NCI-H82 (cell line): ENCODE measurements around the gene JPH4.

Experiments
- DNase-seq: peaks from one replicate; lab custom pipeline; 2025; lab: John Stamatoyannopoulos, UW

The JPH4 gene

DNA sequence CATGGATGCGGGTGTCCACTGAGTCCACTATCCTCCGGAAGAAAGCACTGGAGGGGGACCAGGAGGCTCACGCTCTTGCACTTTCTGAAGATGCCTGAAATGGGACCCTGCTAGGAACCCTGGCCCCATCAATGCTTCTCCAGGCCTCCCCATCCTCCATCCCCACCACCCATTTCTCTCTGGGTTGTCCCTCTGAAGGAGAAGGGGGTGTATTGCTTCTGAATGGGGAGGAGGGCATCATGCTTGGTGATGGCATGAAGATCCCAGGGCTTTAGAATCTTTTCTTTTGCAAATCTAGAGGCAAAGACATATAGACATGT is 681 bp upstream of the JPH4 start:
- DNase-seq: no peak

DNA sequence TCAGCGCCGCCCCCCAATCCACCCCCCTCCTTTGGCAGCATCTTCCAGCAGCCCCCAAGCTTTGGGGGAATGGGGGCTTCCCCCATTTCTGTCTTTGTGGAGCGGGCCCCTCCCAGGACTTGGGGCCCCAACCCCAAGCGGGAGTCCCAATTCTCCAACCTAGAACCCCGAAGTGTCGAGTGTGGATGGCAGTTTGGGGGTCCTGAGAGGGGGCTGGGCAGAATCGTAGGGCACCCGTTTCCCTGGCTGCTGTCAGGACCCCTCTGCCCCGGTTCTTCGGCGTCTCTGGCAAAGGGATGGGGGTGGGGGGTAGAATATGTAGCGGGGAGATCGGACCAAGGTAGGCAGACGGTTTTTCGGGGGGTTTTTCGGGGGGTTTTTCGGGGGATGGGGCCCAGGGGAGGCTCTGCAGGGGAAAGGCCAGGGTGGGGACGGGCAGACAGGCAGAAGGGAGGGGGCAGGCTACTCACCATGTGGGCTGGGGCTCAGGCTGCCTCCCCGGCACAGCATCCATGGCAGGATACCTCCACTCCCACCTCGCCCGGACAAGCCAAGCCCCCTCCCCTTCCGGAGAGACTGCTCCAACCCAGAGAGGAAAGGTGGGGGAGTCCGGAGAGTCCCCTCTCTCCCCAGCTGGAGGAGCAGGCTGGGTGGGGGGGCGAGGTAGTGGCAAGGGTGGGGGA is 739 bp downstream of the JPH4 start:
- DNase-seq: peak; percentile 46

DNA sequence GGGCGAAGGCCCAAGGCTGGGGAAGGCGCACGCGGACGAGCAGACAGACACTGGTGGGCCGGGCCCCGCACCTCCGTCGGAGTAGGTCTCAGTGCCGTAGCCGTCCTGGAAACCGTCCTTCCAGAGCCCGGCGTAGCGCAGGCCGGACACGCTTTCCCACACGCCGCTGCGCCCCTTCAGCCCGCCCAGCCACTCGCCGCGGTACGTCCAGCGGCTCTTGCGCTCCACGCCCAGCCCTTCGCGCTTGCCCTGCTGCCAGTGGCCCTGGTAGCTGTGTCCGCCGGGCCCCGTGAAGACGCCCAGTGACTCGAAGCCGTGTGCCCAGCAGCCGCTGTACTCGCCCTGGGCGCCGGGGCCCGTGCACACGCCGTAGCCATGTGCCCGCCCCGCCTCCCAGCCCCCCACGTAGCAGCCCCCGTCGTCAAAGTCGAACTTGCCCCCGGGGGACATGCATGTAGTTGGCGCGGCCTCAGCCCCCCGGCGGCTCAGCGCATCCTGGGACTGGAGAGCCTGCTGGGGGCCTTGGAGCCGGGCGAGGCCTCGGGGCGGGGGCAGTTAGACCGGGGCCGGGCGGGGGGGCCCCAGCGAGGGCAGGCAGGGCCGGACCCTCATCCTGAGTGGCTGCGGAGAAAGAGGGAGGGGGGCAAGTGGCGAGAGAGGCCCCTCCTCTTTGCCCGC is 1.4 kb downstream of the JPH4 start:
- peak; percentile 27 for DNase-seq

DNA sequence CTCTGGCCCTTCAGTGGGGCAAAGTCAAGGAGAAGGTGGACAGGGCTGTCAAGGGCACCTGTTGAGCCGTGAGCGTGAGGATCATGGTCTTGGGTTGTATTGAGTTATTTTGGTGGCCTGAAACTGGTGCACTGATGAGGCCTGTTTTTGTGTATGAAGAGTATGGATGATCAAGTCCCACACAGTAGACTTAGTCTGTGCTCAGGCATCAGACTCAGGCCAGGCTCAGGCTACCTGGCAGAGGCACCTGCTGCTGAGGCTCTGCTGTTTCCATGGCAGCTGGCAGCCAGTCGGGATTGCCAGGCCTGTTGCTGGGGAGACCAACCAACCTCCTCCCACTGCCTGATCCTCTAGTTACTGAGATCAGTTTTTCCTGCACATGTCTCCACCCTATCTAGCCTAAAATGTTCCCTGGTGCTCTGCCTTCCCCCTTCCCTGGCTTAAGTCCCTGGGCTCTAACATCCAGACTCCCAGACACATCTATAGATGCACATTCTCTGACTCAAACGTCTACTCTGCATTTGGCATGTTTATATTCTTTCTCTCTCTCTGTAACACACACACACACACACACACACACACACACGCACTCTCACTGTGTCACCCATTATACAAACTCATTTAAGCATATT is 5.1 kb downstream of the JPH4 start:
- DNase-seq: no peak

DNA sequence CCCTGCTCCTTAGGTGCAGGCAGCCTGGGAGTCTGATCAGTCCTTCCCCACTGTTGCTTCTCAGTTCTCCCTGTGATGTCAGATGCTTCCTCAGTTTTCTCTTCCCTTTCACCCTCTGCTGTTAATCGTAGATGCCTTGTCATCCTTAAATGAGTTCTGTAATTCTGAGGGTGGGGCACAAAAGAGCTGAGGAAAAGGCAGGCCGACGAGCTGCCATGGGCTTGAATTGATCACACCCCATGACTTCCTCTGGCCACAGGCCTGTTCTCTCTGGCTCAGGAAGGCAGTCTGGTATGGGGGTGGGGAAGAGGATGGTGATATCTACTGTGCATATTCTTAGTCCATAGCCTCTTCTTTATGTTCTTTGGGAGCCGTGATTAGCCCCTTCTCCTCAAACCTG is 5.8 kb downstream of the JPH4 start:
- DNase-seq: no peak

DNA sequence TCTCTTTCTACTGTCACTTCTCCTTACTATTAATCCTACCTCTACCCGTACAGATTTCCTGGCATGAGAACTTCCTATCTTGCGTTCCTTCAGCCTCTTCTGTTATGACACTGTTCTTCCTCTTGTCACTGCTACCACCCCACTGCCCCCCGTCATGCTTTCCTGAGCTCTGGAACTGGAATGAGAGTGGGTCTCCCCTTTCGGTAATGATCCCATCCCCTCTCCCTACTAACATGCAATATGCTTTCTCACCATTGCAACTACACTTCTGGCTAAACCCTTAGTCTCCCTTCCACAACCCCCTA is 6.1 kb downstream of the JPH4 start:
- no peak for DNase-seq

DNA sequence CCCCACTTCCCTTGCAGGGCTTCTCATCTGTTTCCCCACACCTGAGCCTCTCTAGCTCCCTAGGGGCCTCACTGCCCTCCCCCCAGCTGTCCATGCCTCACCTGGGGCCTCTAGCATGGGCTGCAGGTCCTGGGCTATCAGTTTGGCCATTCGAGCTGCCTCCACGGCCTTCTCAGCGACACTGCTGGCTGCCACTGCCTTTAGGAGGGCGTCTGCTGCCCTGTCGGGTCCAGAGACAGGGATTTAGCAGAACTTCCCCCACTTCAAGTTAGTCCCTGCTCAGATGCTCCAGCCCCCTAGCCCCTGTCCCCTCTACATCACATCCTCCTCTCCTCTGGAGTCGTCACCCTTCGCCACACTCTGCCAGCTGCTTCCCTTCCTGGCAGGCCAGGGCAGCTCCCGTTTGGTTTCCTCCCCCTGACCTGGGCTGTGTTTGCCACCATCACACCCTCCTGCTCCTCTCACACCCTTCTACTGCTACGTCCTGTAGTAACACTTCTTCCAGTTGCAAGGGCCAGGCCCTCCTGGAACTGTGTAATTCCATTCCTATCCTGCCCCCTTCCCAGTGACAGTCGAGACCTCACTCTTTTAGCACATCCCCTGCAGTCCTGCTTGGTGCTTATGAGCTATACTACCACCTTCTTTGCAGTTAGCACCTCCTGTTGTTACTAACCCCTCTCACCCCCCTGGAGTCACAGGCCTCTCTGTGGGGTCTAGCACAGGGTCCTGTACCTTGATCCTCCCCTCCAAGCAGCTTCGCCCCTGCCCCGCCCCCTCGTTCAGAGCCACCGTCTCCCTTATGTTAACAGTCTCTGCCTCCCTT is 6.7 kb downstream of the JPH4 start:
- DNase-seq: no peak

DNA sequence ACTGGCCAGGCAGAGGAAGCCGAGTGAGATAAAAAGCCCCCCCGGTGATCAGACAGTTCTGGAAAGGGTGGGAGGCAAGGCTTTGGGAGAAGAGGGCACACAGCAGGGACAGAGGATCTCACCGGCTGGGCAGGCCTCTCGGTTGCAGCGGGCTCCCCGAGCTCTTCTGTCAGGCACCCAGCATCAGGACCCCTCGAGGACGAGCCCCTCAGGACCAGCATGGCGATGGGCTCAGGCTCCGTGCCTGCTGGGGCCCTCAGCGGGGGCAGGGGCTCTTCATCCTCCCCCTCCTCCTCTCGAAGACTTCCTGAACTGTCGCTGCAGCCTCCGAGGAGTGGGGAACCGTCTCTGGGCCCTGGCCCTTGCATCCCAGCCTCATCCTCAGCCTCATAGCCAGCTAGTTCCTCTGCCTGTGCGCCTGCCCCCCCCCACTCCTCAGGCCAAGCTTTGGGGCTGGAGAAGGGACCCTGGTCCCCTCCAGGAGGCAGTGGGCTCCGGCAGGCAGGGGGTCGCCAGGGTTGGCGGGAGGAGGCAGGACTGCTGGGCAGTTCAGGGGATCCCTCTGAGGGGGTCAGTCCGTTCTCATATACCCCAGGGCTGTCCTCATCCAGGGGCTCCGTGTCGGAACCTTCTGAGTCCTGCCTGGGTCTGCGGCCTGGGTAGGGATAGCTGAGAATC is 7.6 kb downstream of the JPH4 start:
- no peak for DNase-seq

DNA sequence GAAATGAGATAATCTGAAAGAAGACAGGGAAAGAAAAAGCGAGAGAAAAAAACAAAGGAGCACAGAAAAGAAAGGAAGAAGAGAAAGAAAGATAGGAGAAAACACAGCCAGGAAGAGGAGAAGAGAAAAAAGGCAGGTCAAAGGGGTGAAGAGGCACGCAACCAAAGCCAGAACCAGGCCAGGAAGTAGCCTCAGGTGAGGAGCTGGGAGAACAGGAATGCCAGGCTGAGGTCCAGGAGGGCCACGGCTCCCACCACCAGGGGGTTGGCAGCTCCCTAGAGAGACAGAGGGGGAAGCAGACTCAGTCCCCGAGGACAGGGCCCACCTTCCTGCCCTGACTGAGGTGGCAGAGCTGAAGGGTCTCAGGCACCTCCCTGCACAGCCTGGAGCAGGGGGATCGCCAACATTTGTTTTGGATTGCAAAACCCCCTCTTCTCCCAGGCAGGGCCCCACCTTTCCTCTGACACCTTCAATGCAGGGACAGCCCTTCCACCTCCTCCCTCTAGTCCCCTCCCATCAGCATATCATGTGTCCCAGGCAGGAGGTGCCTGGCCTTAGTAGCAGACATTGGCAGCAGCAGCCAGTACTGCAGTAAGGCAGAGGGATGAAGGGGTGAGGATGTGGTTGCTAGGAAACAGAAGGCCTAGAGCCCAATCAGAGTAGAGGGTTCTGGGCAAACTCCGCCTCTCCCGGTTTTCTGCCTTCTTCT is 9.0 kb downstream of the JPH4 start:
- peak; percentile 63 for DNase-seq

DNA sequence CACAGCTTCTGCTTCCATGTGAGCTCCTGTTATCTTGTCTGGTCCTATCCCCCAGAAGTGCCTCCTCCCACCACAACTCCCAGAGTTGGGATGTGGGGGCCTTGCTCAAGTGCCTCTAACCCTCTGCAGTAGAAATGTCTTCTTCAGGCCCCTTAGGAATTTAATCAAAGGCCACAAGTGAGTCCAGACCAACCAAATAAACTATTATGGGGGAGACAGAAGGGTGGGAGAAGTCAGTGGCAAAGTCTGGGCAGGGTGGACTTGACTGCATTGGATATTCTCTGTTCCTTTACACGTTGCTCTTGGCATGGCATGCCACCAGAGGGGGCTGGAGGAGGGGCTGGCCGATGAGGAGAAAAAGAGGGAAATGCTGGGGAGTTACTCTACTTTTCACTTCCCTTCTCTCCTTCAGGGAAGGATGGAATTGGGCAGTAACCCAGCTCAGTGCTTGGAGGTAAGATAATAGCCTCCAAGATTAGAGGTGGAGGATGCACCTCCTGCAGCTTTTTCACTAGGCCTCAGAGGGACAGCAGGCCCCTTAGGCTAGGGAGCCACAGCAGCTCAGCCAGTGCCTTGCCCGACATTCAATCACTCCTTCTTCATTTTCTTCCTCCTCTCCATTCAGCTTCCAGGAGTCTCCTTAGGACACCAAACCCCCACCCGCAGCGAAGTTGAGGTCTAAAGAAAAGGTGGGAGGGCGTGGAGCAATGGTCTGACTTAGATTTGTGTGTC is 9.8 kb downstream of the JPH4 start:
- DNase-seq: peak; percentile 61

DNA sequence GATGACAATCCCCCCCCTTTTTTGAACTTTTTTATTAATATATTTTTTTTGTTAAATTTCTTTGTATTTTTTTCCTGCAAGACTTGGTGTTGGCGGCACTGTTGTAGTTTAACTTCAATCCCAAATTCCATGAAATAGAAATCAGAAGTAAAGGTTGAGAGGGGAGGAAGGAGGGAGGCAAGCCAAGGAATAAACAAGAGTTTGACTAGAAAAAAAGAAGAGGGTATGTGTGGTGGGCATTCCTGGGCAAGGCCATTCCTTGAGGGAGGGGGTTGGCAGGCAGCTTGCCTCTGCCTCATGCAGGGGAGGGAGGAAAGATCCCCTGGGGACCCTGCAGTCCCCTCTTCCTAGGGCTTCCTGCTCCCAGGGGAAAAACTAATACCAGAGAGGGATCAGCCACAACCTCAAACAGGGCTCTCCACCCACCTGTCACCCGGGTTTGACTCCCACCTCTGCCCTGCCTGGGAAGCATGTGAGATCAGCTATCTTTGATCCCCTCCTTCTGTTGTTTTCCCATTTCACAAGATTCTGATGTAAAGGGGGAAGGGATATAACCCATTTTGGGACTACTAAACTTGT is 10.5 kb downstream of the JPH4 start:
- DNase-seq: peak; percentile 92

DNA sequence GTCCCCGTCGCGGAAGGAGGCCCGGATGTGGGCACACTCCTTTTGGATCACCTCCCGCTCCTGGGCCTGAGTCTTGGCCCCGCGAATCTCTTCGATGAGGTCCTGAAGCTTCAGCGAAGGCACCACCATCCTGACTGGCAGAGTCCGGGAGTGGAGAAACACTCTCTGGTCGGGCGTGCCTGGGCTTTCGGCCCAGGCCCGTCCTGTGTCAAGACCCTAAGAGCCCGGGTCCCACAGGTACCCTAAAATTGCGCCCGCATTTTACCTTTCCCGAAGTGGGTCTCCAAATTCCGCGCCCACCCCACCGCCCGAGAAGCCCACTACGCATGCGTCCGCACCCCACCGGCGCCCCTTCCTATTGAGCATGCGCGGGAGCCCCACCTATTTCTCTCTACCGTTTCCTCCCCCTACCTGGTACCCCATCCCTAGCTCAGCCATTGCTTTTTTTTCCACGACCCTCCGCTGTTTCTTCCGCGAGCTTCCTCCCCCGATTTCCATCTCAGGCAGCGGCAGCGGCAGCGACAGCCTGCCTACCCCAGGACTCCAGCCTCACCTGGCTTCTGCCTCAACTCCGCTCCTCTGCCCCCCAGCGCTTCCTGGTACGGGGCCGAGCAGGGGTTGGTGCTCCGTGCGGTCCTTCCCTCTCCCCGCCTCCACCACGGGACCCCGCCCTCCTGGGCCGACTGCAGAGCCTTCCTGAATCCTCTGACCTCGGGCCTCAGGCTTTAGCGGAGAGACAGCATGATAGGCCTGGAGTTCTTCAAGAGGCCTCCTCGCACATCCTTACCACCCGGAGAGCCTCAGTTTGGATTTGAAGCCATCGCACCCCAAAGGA is 11.2 kb downstream of the JPH4 start, which contains the start of gene AP1G2:
TSS of gene AP1G2 (minus strand) at position 606 of the 835 bp plus-strand sequence. CDS start at position 129, 477 bp downstream.
- peak; percentile 90 for DNase-seq

DNA sequence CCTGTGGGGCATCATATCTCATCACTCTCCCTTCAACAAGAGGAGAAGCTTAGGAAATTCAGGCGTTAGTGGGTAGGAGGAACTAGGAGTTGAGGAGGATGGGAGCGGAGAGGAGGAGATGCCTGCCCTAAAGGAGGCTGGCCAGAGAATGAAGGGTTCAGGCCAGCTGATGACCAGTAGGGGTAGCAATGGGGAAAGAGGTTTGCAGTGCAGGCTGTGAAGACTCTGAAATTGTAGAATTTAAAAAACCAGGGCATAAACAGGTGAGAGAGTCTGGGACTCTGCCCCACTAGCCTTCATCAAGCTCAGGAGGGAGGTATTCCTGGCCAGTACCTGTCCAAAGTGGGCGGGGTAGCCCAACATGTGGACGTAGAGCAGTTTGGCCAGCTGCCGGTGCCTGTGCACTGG is 11.8 kb downstream of the JPH4 start:
- DNase-seq: no peak

DNA sequence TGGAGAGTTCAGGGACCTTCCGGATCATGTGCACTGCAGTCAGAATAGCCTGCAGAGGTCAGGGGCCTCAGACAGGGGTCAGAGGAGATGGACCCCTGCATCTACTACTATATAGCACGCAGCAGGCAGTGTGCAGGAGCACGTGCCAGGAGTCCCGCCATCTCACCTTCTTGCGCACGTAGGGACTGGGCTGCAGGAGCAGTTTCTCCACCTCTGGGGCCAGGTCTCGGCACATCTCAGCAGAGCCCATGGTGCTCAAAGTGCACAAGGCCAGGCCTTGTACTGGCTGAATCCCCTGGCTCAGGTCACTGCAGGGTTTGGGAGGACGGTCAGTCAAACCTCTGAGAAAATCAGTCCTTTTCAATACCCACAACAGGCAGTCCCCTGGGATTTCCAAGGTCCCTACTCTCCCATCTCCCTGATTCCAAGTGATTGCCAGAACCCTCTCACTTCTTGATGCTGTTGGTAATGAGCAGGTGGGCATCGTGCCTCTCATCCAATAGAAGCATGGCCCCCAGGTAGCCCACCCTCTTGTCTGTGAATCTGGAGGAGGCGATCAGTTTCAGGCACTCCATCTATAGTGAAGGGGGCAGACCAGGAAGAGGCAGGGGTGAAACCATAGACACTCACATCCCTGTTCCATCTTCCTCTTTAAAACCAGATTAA is 12.3 kb downstream of the JPH4 start:
- DNase-seq: no peak

DNA sequence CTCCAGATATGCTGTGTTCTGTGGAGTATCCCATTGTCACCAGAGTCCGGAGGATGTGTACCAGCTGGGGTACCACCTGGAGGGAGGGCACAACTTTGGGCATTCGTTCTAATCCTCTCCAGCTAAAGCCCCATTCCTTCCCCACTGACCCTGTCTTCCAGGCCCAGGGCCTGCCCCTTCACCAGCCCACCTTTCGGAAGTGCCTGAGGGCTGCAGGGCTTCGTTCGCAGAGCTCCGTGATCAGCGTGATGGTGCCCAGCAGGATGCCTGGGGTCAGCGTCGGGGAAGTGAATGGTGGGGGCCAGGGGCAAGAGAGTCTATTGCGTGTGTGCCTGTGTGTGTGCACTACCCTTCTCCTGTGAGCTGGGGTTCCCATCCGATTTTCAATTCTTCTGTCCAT is 13.0 kb downstream of the JPH4 start:
- DNase-seq: no peak

DNA sequence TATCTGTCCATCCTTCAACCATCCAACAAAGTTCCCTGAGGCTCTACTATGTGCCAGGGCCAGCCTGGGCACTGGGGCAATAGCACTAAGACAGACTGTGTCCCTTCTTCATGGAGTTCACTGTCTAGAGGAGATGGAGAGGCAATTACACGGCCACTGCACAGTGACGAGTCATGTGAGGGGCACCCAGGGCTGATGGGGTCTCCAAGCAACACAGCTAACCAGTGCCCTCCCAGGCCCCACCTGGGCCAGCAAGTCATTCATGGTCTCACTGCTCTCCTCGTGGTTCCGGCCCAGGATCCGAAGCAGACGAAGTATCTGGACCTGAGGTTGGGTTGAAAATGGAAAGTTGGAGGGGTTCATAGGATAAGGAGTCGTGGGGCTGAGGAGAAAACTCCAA is 13.7 kb downstream of the JPH4 start:
- DNase-seq: no peak

DNA sequence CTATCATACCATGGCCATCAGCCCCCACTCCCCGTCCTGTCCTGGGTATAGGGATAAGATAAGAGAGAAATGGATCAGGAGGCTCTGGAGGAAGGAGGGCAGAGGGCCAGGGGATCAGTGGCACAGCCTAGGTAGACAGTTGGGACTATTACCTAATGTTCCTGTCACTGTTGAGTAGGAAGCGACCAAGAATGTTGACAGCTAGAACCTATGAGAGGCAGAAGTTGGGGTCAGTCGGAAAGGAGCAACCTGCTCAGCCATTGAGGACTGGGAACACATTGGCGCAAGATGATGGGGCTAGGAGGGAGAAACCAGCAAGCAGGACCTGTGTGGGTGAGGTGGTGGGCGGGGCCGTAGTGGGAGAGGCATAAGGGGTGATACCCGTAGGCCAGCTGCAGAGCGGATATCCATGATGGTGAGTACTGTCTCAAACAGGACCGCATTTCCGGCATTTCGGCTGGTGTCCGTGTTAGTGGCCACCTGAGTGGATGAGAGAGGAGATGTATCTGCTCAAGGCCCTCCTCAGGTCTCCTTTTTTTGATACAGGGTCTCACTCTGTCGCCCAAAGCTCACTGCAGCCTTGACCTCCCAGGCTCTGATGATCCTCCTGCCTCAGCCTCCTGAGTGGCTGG is 14.3 kb downstream of the JPH4 start:
- DNase-seq: no peak

DNA sequence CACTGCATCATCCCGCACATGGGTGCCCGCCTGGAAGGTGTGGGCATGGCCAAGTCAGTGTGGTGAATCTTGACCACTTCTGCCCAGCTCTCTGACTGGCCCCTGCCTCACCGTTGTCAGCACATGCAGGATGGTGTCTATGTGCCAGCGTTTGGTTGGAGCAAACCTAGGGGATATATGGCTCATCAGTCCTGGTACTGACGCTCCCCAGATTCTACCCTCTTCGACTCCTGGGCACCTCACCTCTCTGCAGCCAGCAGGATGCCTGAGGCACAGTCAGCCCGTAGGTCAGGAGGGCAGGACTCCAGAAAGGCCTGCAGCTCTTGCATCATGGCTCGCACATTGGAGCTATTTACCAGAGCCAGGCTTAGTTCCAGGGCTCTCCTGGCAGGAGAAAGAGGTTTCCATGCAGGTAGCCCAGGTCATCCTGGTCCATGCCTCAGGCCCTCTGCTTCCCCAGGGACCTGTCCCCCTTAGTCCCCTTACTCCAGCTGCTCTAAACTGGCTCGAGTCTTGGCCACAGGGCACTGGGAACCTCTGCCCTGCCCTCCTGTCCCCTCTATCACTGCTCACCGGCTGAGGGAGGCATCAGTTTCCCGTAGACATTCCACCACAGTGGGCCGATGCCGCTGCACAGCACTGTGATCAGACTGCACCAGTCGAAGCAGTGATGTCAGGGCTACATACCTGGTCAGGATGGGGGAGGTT is 15.0 kb downstream of the JPH4 start:
- no peak for DNase-seq
